ENCODE results near the gene RXFP4. TPM values are rescaled to one million over a fixed set of nuclear protein-coding genes. Genes with fewer than 3 reads are reported as not detected.

Gene RXFP4
- total RNA-seq, 1 donor from 2014 or later: not detected

GRCh38 chr1:155947292-155947691, 5.9 kb downstream of the RXFP4 start:
- DNase-seq (ENCODE audit: low read depth) (no peak), FAIRE-seq (no peak)
- Histone ChIP-seq H3K27me3 (ENCODE audit: control insufficient read depth, insufficient read depth, low read length) (no peaks in the 10 kb centered on the region), H3K36me3 (ENCODE audit: control insufficient read depth, insufficient read depth, low read length) (peaks cover 33% of the 10 kb centered on the region), H3K4me3 (ENCODE audit: low read depth, low read length) (no peak overlapping the region)
- TF ChIP-seq CTCF (IDR thresholded peaks at IDR 0.05; ENCODE audit: insufficient read depth, low read length, severe bottlenecking): no peak

- no peak for FAIRE-seq
- Histone ChIP-seq H3K4me3 (ENCODE audit: low read depth, low read length) (no peak overlapping the region), H3K36me3 (ENCODE audit: control insufficient read depth, insufficient read depth, low read length) (peaks cover 37% of the 10 kb centered on the region), H3K27me3 (ENCODE audit: control insufficient read depth, insufficient read depth, low read length) (no peaks in the 10 kb centered on the region)
- DNase-seq (ENCODE audit: low read depth): no peak
- no peak for TF ChIP-seq CTCF (IDR thresholded peaks at IDR 0.05; ENCODE audit: insufficient read depth, low read length, severe bottlenecking)
These were observed 6.3 kb downstream of the RXFP4 start for GRCh38 chr1:155947741-155948140.

GRCh38 chr1:155950829-155951228, 9.4 kb downstream of the RXFP4 start:
- TF ChIP-seq CTCF (IDR thresholded peaks at IDR 0.05; ENCODE audit: insufficient read depth, low read length, severe bottlenecking): no peak
- DNase-seq (ENCODE audit: low read depth) (no peak), FAIRE-seq (no peak)
- no peaks in the 10 kb centered on the region for H3K27me3 ChIP-seq (ENCODE audit: control insufficient read depth, insufficient read depth, low read length)
- H3K4me3 ChIP-seq (ENCODE audit: low read depth, low read length): no peak overlapping the region
- peaks cover 50% of the 10 kb centered on the region for H3K36me3 ChIP-seq (ENCODE audit: control insufficient read depth, insufficient read depth, low read length)

- FAIRE-seq (no peak), DNase-seq (ENCODE audit: low read depth) (no peak)
- H3K27me3 ChIP-seq (ENCODE audit: control insufficient read depth, insufficient read depth, low read length): no peaks in the 10 kb centered on the region
- no peak for TF ChIP-seq CTCF (IDR thresholded peaks at IDR 0.05; ENCODE audit: insufficient read depth, low read length, severe bottlenecking)
- peaks cover 50% of the 10 kb centered on the region for H3K36me3 ChIP-seq (ENCODE audit: control insufficient read depth, insufficient read depth, low read length)
- H3K4me3 ChIP-seq (ENCODE audit: low read depth, low read length): no peak overlapping the region
These were observed 10.5 kb downstream of the RXFP4 start for GRCh38 chr1:155951753-155952504.

- Histone ChIP-seq H3K36me3 (ENCODE audit: control insufficient read depth, insufficient read depth, low read length) (peaks cover 50% of the 10 kb centered on the region), H3K27me3 (ENCODE audit: control insufficient read depth, insufficient read depth, low read length) (no peaks in the 10 kb centered on the region), H3K4me3 (ENCODE audit: low read depth, low read length) (no peak overlapping the region)
These were observed 11.1 kb downstream of the RXFP4 start for GRCh38 chr1:155952505-155952890.

More at GRCh38 chr1:155952505-155952890, 11.1 kb downstream of the RXFP4 start:
- no peak for TF ChIP-seq CTCF (IDR thresholded peaks at IDR 0.05; ENCODE audit: insufficient read depth, low read length, severe bottlenecking)
- DNase-seq (ENCODE audit: low read depth): no peak
- no peak for FAIRE-seq

Measured in bronchial epithelial cell (primary cell).